ENCODE results near the gene ZNF853. TPM values are rescaled to one million over a fixed set of nuclear protein-coding genes. Genes with fewer than 3 reads are reported as not detected.

ZNF853 gene
- total and polyA plus RNA-seq, 8 donors, result 1.6 to 30.9 (median 5.6) TPM

GRCh38 chr7:6636741-6637543, 21.5 kb downstream of the ZNF853 start, which contains the start of gene ZNF316:
Gene ZNF316, plus strand, starts transcription at chr7:6637318. Its CDS starts 5,092 bp downstream, at chr7:6642410.
- WGBS, 5 donors, result 0 to 6% (median 1%) methylated on average over 14 to 104 of the region's 104 CpGs
- intact Hi-C loops (cut with DNase I; ENCODE audit: low total_unique reads), result no loop called here
- H3K36me3 ChIP-seq, result peaks cover 8 to 25% (median 23%) of the 10 kb centered on the region in 4 donors
- H3K4me1 ChIP-seq, result peaks cover 16 to 42% (median 30%) of the 10 kb centered on the region in 4 donors
- peak within 1 kb of the TSS; percentile 76 to 90 (median 88) for H3K27ac ChIP-seq
- H3K27me3 ChIP-seq, result no peaks in the 10 kb centered on the region
- TF ChIP-seq CTCF (IDR thresholded peaks at IDR 0.05), result no peak
- peak in 2 of 3 donors; percentile 60 to 71 for TF ChIP-seq POLR2AphosphoS5 (IDR thresholded peaks at IDR 0.05)
- peak; percentile 69 to 80 for DNase-seq
- H3K9me3 ChIP-seq, result no peaks in the 10 kb centered on the region
- H3K4me3 ChIP-seq, result peak within 1 kb of the TSS; percentile 87 to 97 (median 94)

- intact Hi-C loops (cut with DNase I; ENCODE audit: low total_unique reads), result no loop called here
- TF ChIP-seq EP300 (IDR thresholded peaks at IDR 0.05) (no peak), CTCF (IDR thresholded peaks at IDR 0.05) (peak in 1 of 7 experiments; percentile 15)
Measured at GRCh38 chr7:6637544-6638229, 22.3 kb downstream of the ZNF853 start.

GRCh38 chr7:6639032-6639431, 23.6 kb downstream of the ZNF853 start:
- Histone ChIP-seq H3K36me3 (peaks cover 29 to 46% (median 44%) of the 10 kb centered on the region in 4 donors), H3K27me3 (no peaks in the 10 kb centered on the region), H3K9me3 (no peaks in the 10 kb centered on the region), H3K27ac (no peak overlapping the region), H3K4me1 (peaks cover 16 to 42% (median 30%) of the 10 kb centered on the region in 4 donors), H3K4me3 (peak overlapping the region in 3 of 4 donors; percentile 94 to 97 (median 95))
- WGBS, 5 donors, result 74 to 89% (median 83%) methylated on average over 4 of the region's 4 CpGs
- intact Hi-C loops (cut with DNase I; ENCODE audit: low total_unique reads), result no loop called here
- no peak for DNase-seq
- no peak for TF ChIP-seq EP300 (IDR thresholded peaks at IDR 0.05)
- TF ChIP-seq POLR2AphosphoS5 (IDR thresholded peaks at IDR 0.05), result no peak
- TF ChIP-seq CTCF (IDR thresholded peaks at IDR 0.05), result no peak
- TF ChIP-seq POLR2A (IDR thresholded peaks at IDR 0.05), result no peak

More at GRCh38 chr7:6637544-6638229, 22.3 kb downstream of the ZNF853 start:
- peak in 1 of 2 donors; percentile 70 for DNase-seq
- 1 to 6% (median 2%) methylated on average over 12 to 53 of the region's 60 CpGs for WGBS, 5 donors
- Histone ChIP-seq H3K36me3 (peaks cover 16 to 32% (median 30%) of the 10 kb centered on the region in 4 donors), H3K9me3 (no peaks in the 10 kb centered on the region), H3K27ac (peak overlapping the region; percentile 1 to 90 (median 71)), H3K4me3 (peak overlapping the region; percentile 87 to 97 (median 94)), H3K4me1 (peaks cover 16 to 42% (median 30%) of the 10 kb centered on the region in 4 donors), H3K27me3 (no peaks in the 10 kb centered on the region)

- no peaks in the 10 kb centered on the region for H3K27me3 ChIP-seq
- H3K9me3 ChIP-seq, result no peaks in the 10 kb centered on the region
- H3K27ac ChIP-seq, result no peak overlapping the region
- peaks cover 33 to 52% (median 50%) of the 10 kb centered on the region in 4 donors for H3K36me3 ChIP-seq
- WGBS, 5 donors, result 90 to 95% (median 94%) methylated on average over 11 of the region's 11 CpGs
- H3K4me3 ChIP-seq, result no peak overlapping the region
- DNase-seq, result no peak
- no peak for TF ChIP-seq EP300 (IDR thresholded peaks at IDR 0.05)
- peaks cover 16 to 42% (median 30%) of the 10 kb centered on the region in 4 donors for H3K4me1 ChIP-seq
- intact Hi-C loops (cut with DNase I; ENCODE audit: low total_unique reads), result no loop called here
Measured at GRCh38 chr7:6639627-6640026, 24.2 kb downstream of the ZNF853 start.

Measured in stomach (tissue), 9 donors.